ENCODE results near the gene AFAP1L1.

- TF ChIP-seq CTCF (IDR thresholded peaks at IDR 0.05) (no peak), SIN3A (IDR thresholded peaks at IDR 0.05; ENCODE audit: borderline replicate concordance, insufficient read depth, low read depth, low read length) (no peak), TCF7L2 (IDR thresholded peaks at IDR 0.05; ENCODE audit: low read depth, low read length) (no peak)
Measured at GRCh38 chr5:149247726-149248125, 23.9 kb upstream of the AFAP1L1 start.
